ENCODE measurements around the gene MFSD6. TPM values are rescaled to one million over a fixed set of nuclear protein-coding genes. Genes with fewer than 3 reads are reported as not detected.
A peak's percentile ranks its signal among the peaks of the same experiment; 100 is the strongest.

The MFSD6 gene
- total RNA-seq, 2 donors from 2014 or later = 1.2 to 3.2 TPM

DNA sequence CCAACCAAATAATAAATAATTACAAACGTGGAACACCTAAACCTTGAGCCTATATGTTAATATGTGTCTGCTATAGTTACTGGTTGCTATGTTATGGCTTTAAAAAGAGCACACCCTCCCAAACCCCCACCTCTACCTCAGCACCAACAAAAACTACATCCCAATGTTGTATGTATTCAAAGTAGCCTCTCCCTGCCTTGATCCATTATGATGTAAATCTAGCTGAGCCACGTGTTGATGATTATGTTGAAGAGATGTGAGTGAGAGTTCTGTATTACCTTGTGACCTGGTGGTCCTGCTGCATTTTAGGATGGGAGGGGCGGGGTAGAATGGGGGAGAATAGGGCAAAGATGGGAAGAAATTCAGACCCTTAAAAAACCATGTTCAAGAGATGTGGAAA, 4.8 kb downstream of the MFSD6 start:
- peaks cover 2% of the 10 kb centered on the region for H3K4me1 Mint-ChIP-seq
- H3K36me3 Mint-ChIP-seq (ENCODE audit: low read depth) = no peaks in the 10 kb centered on the region
- TF ChIP-seq, protein P1, sequence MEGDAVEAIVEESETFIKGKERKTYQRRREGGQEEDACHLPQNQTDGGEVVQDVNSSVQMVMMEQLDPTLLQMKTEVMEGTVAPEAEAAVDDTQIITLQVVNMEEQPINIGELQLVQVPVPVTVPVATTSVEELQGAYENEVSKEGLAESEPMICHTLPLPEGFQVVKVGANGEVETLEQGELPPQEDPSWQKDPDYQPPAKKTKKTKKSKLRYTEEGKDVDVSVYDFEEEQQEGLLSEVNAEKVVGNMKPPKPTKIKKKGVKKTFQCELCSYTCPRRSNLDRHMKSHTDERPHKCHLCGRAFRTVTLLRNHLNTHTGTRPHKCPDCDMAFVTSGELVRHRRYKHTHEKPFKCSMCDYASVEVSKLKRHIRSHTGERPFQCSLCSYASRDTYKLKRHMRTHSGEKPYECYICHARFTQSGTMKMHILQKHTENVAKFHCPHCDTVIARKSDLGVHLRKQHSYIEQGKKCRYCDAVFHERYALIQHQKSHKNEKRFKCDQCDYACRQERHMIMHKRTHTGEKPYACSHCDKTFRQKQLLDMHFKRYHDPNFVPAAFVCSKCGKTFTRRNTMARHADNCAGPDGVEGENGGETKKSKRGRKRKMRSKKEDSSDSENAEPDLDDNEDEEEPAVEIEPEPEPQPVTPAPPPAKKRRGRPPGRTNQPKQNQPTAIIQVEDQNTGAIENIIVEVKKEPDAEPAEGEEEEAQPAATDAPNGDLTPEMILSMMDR (conservative IDR thresholded peaks at IDR 0.05) = no peak
- H3K27me3 Mint-ChIP-seq (ENCODE audit: insufficient read depth) = peaks cover 22% of the 10 kb centered on the region
- Histone ChIP-seq H3K36me3 (ENCODE audit: control insufficient read depth, insufficient read depth, low read length) (no peaks in the 10 kb centered on the region), H3K4me1 (ENCODE audit: control insufficient read depth, insufficient read depth, low read length) (no peaks in the 10 kb centered on the region), H3K9ac (ENCODE audit: extremely low read depth, low read length, poor library complexity, severe bottlenecking) (no peak overlapping the region), H3K9me3 (ENCODE audit: control insufficient read depth, low read length) (no peaks in the 10 kb centered on the region), H3K27ac (ENCODE audit: low read depth, low read length) (no peak overlapping the region), H3K4me3 (ENCODE audit: low read length) (no peak overlapping the region), H3K27me3 (ENCODE audit: control insufficient read depth, insufficient read depth, low read length, poor library complexity, severe bottlenecking) (peaks cover 22% of the 10 kb centered on the region)
- no peak overlapping the region for H3K4me3 Mint-ChIP-seq
- DNase-seq = no peak
- 28 to 71% methylated on average over 1 to 2 of the region's 3 CpGs for WGBS, 2 experiments (ENCODE audit: insufficient coverage in 1 of 2, insufficient read length in 1 of 2)
- no peak overlapping the region for H3K27ac Mint-ChIP-seq
- H3K9me3 Mint-ChIP-seq = no peaks in the 10 kb centered on the region

- TF ChIP-seq, protein P1 (conservative IDR thresholded peaks at IDR 0.05) = no peak
- 85 to 86% methylated on average over 3 to 4 of the region's 4 CpGs for WGBS, 2 experiments (ENCODE audit: insufficient coverage in 1 of 2, insufficient read length in 1 of 2)
- Histone ChIP-seq H3K27ac (ENCODE audit: low read depth, low read length) (no peak overlapping the region), H3K27me3 (ENCODE audit: control insufficient read depth, insufficient read depth, low read length, poor library complexity, severe bottlenecking) (peaks cover 22% of the 10 kb centered on the region), H3K4me1 (ENCODE audit: control insufficient read depth, insufficient read depth, low read length) (no peaks in the 10 kb centered on the region), H3K36me3 (ENCODE audit: control insufficient read depth, insufficient read depth, low read length) (no peaks in the 10 kb centered on the region), H3K9ac (ENCODE audit: extremely low read depth, low read length, poor library complexity, severe bottlenecking) (no peak overlapping the region), H3K4me3 (ENCODE audit: low read length) (no peak overlapping the region), H3K9me3 (ENCODE audit: control insufficient read depth, low read length) (no peaks in the 10 kb centered on the region)
- H3K9me3 Mint-ChIP-seq = no peaks in the 10 kb centered on the region
- H3K36me3 Mint-ChIP-seq (ENCODE audit: low read depth) = no peaks in the 10 kb centered on the region
- peak overlapping the region; percentile 8 for H3K27ac Mint-ChIP-seq
- peaks cover 2% of the 10 kb centered on the region for H3K4me1 Mint-ChIP-seq
- DNase-seq = no peak
- no peak overlapping the region for H3K4me3 Mint-ChIP-seq
- H3K27me3 Mint-ChIP-seq (ENCODE audit: insufficient read depth) = peaks cover 22% of the 10 kb centered on the region
Measured at GRCh38 chr2:190413421-190413820, 5.3 kb downstream of the MFSD6 start.

- H3K27me3 Mint-ChIP-seq (ENCODE audit: insufficient read depth) = peaks cover 7% of the 10 kb centered on the region
- Histone ChIP-seq H3K9me3 (ENCODE audit: control insufficient read depth, low read length) (no peaks in the 10 kb centered on the region), H3K27me3 (ENCODE audit: control insufficient read depth, insufficient read depth, low read length, poor library complexity, severe bottlenecking) (peaks cover 4% of the 10 kb centered on the region), H3K4me3 (ENCODE audit: low read length) (no peak overlapping the region), H3K4me1 (ENCODE audit: control insufficient read depth, insufficient read depth, low read length) (no peaks in the 10 kb centered on the region), H3K9ac (ENCODE audit: extremely low read depth, low read length, poor library complexity, severe bottlenecking) (no peak overlapping the region), H3K36me3 (ENCODE audit: control insufficient read depth, insufficient read depth, low read length) (no peaks in the 10 kb centered on the region), H3K27ac (ENCODE audit: low read depth, low read length) (no peak overlapping the region)
- DNase-seq = no peak
- H3K4me1 Mint-ChIP-seq = peaks cover 2% of the 10 kb centered on the region
- H3K4me3 Mint-ChIP-seq = no peak overlapping the region
- WGBS, 2 experiments (ENCODE audit: insufficient coverage in 1 of 2, insufficient read length in 1 of 2) = 83 to 88% methylated on average over 2 to 4 of the region's 4 CpGs
- no peaks in the 10 kb centered on the region for H3K36me3 Mint-ChIP-seq (ENCODE audit: low read depth)
- H3K9me3 Mint-ChIP-seq = no peaks in the 10 kb centered on the region
- TF ChIP-seq, protein P1 (conservative IDR thresholded peaks at IDR 0.05) = no peak
- H3K27ac Mint-ChIP-seq = no peak overlapping the region
Measured at GRCh38 chr2:190415251-190415650, 7.1 kb downstream of the MFSD6 start.
